Neural progenitor cell (in vitro differentiated cells): ENCODE data around the gene S100A6.

Experiments used
- EZH2 ChIP-seq: fragments of 200-600 bp; sonication (generic); IDR thresholded peaks from 2 replicates; pipeline ENCODE4 v1.6.1; 2017; ENCODE audit warnings: antibody characterized with exemption, mild to moderate bottlenecking, moderate library complexity
- EZH2phosphoT487 ChIP-seq: fragments of 200-600 bp; sonication (generic); IDR thresholded peaks from 2 replicates; pipeline ENCODE4 v1.6.1; 2017; ENCODE audit warnings: antibody characterized with exemption
- TF ChIP-seq, protein P1 (sequence below): fragments of 200-600 bp; sonication (generic); IDR thresholded peaks from 2 replicates; pipeline ENCODE4 v1.5.1; 2017; ENCODE audit warnings: antibody characterized with exemption, mild to moderate bottlenecking

DNA sequence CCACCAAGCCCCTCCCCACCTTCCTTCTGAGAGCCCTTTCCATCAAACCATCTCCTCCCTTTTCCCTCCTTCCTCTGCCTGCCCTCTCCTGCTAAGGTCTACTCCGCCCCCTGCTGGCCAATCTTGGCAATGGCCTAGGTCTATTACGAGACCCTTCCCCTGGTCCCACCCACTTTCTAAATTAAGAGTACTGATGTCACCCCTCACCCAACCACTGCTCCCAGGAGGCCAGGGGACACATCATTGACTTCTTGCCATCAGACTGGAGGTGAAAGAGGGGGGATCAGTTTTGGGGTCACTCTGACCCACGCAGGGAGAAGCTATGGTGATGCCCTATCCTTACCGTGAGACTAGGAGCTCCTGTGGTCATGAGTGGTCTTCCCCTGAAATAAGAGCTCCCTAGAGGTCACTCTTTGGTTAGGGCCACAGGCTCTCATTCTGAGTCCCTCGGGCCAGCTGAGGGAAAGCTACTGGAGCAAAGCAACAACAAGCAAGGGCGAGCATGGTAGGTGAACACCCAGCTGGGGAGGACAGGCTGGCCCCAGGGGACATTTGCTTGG is 40.7 kb downstream of the S100A6 start:
- TF ChIP-seq, protein P1, sequence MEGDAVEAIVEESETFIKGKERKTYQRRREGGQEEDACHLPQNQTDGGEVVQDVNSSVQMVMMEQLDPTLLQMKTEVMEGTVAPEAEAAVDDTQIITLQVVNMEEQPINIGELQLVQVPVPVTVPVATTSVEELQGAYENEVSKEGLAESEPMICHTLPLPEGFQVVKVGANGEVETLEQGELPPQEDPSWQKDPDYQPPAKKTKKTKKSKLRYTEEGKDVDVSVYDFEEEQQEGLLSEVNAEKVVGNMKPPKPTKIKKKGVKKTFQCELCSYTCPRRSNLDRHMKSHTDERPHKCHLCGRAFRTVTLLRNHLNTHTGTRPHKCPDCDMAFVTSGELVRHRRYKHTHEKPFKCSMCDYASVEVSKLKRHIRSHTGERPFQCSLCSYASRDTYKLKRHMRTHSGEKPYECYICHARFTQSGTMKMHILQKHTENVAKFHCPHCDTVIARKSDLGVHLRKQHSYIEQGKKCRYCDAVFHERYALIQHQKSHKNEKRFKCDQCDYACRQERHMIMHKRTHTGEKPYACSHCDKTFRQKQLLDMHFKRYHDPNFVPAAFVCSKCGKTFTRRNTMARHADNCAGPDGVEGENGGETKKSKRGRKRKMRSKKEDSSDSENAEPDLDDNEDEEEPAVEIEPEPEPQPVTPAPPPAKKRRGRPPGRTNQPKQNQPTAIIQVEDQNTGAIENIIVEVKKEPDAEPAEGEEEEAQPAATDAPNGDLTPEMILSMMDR: peak; percentile 83
- TF ChIP-seq EZH2 (no peak), EZH2phosphoT487 (no peak)
